HG03045 (cell line): ENCODE measurements around the gene NEXN.

ENCODE experiments used
- ATAC-seq: cut with Tn5 transposase; IDR thresholded peaks from one replicate; pipeline ENCODE4 v1.9.1; 2021; ENCODE audit warnings: mild to moderate bottlenecking, moderate library complexity; ENCODE audit not compliant: unreplicated experiment

Gene NEXN

DNA sequence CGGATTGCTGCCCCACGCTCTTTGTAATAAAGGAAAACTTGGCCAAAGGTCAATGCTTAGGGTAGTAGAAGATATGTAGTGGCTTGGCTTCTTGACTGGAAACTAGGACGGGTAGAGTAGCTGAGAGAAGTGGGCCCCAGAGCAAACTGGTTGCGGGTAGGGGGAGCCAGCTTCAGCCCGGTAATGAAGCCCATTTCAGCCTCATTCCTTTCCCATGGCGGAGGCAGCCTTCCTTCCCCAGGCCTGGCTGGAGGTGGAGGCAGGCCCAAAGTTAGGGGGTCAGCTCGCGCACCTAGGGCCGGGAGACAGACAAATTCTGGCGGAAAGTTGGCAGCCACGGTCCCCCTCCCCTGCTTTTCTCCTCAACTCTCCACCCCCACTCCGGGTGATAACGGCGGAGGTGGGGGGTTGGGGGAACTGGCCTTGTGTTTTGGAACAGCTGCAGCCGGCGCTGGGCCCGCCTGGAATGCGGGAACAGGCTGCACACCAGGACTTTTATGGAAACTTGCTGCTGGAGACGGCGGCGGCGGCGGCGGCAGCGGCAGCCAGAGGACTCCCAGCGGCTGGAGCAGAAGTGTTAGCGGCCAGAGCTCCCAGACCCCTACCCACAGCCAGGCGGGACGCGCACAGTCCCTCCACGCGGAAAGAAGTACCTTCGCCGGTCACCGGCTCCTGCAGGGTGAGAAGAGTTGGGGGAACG lies at the start of gene NEXN:
Gene NEXN (plus strand): TSS at position 544 of the 700 bp plus-strand sequence. CDS start 27,483 bp downstream, outside the sequence.
- ATAC-seq = no peak

DNA sequence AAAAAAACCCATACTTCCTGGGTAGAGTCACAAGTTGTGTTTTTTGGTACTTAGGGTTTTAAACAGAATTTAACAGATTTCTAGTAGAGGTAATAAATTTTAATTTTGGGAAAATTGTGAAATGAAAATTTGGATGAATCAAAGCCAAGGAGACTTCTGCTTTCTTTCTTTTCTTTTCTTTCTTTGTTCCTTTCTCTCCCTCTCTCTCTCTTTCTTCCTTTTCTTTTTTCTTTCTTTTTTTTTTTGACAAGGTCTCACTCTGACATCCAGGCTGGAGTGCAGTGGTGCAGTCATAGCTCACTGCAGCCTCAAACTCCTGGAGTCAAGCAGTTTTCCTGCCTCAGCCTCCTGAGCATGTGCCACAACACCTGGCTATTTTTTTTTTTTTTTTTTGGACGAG lies 46.9 kb upstream of the NEXN start:
- ATAC-seq = no peak

DNA sequence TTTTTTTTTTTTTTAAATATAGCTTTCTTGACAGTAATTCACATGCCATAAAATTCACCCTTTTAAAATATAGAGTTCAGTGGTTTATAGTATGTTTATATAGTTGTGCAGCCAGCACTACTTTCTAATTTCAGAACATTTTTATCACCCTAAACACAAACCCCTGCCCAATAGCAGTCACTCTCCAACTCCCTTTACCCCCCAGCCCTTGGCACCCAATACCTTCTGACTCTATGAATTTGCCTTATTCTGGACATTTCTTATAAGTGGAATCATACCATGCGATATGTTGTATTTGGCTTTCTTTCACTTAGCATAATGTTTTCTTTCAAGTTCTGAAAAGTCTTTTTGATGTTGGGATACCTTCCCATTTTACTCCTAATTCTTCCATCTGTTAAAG lies 42.5 kb upstream of the NEXN start:
- no peak for ATAC-seq

DNA sequence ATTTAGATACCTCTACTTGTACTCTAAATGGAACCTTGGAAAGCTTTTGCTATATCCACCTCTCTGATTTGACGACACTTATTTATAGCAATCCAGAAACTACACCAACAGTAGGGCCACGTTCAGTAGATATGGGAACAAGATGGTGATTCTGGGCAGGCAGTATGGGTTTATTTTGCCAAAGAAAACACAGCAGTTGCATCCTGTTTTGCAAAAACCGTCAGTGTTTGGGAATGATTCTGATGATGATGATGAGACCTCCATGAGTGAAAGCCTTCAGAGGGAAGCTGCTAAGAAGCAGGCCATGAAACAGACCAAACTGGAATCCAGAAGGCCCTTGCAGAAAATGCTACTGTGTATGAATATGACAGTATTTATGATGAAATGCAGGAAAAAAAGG lies 41.5 kb upstream of the NEXN start:
- ATAC-seq = no peak

DNA sequence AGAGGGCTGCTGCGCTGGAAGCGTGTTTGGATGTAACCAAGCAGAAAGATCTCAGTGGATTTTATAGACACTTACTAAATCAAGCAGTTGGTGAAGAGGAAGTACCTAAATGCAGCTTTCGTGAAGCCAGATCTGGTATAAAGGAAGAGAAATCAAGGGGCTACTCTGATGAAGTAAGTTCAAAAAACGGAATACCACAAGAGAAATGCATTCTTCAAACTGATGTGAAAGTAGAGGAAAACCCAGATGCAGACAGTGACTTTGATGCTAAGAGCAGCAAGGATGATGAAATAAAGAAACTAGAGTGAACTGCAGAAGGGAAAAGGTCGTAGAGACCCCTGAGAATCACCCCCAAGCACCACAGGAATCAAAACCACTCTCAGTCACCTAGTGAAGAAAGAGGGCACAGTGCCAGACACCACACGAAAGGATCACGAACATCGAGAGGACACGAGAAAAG lies 40.8 kb upstream of the NEXN start:
- no peak for ATAC-seq

DNA sequence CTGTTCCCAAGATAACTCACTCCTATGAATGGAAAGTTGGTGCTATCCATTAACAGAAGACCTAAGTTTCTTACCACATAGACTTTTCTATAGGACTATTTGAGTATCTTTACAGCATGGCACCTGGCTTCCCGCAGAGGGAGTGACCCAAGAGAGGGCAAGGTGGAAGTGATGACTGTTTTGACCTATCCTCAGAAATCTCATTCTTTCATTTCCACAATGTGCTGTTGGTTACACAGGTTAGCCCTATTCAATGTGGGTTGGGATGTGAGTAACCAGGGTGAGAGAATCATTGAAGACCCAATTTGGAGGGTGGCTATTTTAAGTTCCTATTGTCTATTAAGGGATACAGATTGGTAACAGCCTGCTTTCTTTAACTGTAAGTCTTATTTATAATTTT lies 38.3 kb upstream of the NEXN start:
- ATAC-seq = no peak

DNA sequence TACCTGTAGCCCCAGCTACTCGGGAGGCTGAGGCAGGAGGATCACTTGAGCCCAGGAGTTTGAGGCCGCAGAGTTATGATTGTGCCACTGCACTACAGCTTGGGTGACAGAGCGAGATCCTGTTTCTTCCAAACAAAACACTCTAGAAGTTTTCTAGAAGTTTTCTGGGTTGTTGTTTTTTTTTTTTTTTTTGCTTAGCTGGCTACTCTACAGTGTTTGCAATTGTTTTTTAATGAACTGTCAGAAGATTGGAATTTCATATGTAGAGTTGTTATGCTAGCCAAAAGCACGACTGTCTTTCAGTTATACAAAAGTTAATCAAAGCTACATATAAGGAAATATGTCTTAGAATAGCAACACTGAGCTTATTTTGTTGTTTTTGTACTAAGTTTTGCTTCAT lies 30.9 kb upstream of the NEXN start:
- no peak for ATAC-seq

DNA sequence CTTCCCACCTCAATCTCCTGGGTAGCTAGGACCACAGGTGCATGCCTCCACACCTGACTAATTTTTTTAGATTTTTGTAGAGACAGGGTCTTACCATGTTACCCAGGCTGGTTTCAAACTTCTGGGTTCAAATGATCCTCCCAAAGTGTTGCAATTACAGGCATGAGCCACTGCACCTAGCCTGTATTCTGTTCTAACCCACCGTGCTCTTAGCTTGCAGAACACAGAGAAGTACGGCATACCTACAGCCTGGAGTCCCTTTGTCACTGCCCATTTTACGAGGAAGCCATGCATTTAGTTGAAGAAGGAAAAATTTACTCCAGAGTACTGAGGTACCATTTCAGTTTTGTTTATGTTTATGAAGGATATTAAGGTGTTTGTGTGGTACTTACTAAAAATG lies 29.7 kb upstream of the NEXN start:
- ATAC-seq = no peak

DNA sequence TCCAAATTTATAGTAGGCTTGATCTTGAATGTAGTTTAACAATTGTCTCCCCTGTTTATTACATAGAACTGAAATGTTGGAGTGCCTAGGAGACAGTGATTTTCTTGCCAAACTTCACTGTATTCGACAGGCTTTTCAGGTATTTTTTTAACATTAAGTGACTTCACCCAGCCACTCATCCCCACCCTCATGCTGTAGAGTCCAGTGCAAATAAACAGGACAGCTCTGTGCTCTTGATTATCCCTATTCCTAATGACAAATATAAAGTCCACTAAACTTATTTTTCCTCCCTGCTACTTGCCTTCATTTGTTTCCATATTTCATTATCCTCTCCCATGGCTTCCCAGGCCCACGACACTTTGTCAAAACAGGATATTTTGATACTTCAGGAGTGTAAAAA lies 29.2 kb upstream of the NEXN start:
- ATAC-seq = no peak

DNA sequence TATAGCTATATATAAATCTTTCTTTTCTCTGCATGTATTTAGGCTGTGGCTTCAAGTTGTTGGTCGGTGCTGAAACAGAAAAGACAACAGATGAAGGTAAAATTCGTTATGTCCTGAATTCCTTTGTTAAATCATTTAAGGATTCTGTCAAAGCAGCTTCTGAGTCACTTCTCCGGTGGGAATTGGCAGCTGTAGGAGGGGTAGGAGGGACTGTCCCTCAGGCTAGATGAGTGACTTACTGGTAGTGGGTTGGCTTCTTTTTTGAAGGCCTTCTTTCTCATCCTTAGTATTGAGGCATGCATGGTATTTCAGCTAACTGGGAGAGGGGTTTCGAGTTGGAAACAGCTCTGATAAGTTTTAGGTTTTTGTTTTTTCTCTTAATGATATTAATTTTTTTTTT lies 22.1 kb upstream of the NEXN start:
- ATAC-seq = no peak

DNA sequence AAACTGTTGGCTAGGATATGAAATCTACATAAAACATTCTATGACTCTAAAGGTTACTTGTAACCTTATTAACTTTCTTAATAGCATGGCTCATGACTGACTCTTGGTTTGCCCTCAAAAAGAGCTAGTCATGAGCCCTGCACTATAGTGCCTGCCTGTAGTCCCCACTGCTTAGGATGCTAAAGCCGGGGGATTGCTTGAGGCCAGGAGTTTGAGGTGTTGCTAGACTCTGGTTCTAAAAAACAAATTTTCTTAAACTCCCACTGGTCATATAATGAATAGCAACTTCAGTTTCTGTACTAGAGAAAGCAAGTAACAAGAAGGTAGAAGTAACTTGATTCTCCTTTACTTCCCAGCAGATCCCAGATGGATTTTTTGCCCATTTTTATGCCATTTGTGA lies 15.8 kb upstream of the NEXN start:
- ATAC-seq = no peak

DNA sequence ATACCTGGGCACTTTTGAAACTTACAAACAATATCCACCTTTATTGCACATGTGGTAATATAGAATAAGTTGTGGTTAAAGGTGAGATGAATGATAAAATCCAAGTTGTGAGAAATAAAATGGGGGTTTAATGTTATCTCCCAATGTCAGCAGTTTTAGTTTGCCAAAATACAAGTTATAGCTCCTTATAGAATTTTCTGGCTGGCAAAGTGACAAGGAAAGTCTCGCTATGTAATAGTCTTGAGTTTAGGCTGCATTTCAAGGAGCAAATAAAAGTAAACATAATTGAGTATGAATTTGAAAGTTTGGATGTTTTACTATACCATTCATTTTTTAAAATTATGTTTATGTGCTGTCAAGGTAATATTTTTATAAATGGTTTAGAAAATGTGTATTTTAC lies 15.0 kb upstream of the NEXN start:
- ATAC-seq = no peak

DNA sequence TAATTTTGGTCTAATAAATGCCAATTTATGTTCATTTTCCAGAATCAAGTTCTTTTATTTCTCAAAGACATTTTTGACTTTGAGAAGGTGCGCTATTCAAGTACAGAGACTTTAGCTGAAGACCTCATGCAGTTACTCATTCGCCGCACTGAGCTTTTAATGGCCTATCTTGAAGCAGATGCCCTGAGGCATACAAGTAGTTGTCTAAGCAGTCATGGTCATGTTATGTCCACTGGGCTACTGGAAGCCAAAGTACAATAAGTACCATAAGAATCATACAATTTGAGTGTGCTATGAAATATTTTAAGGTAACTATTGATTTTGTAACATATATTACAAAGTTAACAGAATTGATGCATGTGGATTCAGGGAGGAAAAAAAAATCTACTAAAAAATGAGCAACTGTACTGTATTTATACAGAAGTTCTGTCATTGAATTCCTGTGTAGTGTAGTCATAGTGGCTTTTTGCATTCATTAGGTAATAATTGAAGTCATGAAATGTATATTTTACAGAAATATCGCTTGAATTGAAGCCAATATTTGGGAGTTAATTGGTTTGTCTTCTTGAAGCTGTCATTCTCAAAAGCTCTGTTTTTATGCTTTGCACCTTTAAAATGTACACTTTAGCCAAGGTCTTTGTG lies 13.5 kb upstream of the NEXN start:
- ATAC-seq = no peak

DNA sequence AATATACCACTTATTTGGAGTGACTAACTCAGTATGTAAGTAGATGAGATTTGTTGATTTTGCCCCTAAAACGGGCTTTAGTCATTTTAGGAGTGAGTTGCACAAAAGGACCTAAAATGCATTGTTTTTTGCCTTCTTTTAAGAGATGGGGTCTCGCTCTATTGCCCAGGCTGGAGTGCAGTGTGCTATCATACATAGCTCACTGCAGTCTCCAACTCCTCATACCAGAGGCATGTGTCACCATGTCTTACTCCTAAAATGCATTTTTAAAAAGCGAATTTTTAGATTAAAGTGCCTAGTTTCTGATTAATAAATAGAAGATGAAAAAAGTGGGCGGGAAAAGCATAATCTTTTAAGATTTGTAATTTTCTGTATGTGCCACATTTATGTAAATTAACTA lies 11.5 kb upstream of the NEXN start:
- ATAC-seq = no peak

DNA sequence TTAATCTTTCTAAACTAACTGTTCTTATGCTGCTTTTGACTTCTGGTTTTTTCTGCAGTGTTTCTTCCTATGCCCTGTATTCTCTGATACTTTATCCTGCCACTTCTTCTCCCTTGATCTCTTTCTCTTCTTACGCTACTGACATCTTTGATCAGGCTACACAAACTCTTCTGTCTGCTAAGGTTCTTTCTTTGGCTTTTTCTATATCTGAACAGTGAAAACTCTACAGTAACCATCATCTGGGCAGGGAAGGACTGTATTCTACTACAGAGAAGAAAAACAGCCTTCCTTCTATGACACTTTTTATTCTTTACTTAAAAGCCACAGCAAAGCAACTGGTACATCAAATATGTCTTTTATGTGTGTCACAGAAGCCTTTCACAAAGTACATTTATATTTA lies 7.4 kb upstream of the NEXN start:
- no peak for ATAC-seq

DNA sequence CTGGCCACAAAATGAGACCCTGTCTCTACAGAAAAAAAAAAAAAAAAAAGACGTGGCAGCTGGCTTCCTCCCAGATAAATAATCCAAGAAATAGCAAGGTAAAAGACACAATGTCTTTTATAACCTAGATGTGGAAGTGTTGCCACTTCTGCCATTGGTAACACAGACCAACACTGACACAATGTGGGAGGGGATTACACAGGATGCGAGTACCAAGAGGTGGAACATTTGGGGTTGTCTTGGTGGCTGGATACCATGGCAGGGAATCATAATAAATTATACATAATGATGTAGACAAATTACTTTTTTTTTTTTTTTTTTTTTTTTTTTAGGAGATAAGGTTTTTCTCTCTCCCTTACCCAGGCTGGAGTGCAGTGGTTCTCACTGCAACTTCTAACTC lies 6.0 kb upstream of the NEXN start:
- ATAC-seq = no peak

DNA sequence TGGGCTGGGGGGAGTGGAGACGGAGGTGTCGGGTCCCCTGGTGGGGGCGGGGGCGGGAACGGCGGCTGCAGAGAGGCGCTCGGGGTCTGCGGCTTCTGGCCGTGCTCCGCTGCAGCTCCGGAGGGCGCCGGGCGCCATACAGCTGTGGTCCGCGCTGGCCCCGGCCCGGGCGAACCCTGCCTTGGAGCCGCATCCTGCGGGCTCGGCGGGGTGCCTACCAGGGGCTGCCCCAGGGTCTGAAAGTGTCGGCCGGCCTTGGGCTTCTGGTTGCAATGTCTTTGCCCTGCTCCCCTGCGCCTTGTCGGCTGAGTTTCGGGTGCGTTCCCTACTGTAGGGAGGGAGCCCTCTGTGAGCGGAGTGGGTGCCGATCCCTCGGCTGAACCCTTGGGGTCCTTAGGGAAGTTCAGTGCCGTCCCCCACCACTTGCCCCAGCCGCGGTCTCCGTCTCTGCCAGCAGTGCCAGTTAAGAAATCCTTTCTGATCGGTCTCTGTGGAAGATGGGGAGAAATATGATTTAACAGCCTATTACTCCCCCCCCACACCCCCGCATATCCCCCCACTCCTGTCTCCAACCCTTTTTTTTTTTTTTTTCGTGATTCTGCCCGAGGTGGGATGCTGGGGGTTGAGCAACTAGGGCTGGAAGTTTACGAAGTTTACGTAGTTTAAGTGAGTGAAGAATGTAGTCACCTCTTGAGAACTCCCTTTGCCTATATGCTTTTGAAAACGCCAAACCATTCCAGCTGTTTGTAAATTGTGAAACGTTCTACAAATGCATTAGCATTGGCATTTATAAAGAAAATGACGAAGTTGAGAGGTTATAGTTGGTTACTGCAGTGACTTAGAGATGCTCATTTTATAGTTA lies 588 bp downstream of the NEXN start:
- no peak for ATAC-seq

DNA sequence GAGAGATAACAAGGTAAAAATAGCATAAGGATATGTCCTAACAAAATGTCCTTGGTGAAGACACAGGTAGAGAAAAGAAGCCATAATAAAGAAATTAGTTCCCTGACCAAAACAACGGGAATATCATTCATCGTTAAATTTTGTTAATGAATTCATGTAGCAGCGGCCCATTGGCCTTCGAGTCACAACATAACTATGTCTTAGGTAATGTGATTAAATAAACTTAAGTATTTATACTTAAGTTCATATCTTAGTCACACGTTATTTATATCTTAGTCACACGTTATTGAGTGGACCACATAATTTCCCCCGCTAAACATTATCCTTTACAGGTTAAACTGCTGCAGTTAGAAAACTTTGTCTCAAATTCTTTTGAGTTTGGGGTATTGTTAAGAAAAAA lies 1.2 kb downstream of the NEXN start:
- ATAC-seq = no peak

DNA sequence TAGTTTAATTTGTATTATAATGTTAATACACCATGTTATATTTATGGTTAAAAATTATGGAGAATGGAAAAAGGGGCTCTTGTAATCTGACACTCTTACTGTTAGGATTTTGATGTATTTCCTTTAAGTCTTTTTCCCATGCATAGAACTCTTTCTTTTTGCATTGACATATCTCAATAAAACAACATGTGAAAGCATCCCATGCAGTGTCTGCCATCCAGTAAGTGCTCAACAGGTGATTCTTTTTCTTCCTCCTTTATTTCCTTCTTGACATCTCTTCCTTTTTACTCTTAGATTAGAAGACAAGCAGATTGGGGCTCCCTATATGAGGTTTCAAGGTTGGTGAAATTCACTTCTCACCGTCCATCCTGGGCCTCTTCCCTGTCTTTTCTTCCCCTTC lies 2.8 kb downstream of the NEXN start:
- ATAC-seq = no peak

DNA sequence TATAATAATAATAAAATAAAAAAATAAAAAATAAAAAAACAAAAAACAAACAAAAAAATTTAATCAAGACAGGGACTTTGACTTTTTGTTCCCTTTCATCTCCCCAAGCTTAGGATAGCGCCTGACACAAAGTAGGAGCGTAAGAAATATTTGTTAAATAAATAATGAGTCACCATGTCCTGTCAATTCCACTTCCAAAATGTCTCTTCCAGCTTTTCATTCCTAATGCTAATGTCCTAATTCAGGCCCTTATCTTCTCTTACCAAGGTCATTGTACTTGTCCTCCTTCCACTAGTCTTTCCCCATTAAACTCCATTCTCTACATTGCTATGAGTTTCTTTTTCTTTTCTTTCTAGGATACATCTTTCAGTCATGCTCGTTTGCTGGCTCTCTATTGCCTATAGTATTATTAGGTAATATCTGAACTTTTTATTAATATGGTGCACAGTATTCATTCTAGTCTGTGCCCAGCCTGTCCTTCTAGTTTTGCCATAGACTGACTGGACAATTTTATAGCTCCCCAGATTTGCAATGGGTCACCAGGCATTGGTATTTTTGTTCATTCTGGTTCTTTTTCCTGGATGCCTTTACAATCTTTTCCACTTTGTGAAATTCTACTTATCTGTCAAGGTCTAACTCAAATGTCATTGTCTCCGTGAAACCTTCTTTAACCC lies 11.4 kb downstream of the NEXN start:
- ATAC-seq = no peak

DNA sequence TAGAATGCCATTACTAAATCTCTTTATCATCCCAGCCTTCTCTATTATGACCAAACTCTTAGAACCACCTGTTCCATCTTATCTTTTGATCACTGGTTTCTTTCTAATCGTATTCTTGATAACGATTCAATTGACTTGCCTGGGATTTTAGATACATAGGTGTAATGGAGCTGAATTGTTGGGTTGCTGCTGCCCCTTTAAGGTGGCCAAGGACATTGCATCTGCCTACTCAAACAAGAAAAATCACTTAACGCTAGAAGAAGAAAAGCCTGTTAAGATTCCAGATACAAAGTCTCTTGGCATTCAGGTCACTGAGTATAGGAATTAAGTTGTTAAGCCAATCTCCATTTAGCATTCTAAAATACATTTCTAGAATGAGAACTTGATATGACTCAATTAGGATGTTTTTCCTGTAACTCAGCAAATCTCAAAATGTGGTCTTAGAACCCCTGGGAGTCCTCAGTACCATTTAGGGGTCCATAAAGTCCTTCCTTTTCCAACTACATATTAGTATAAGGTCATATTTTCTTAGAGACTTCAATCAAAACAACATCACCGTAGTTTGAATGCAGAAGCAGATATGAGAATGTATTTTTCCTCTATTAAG lies 12.4 kb downstream of the NEXN start:
- no peak for ATAC-seq
